ENCODE measurements around the gene LRRC8D. TPM values are rescaled to one million over a fixed set of nuclear protein-coding genes. Genes with fewer than 3 reads are reported as not detected.

The LRRC8D gene
- total RNA-seq, 1 experiment from 2014 or later, result 43.3 TPM

DNA sequence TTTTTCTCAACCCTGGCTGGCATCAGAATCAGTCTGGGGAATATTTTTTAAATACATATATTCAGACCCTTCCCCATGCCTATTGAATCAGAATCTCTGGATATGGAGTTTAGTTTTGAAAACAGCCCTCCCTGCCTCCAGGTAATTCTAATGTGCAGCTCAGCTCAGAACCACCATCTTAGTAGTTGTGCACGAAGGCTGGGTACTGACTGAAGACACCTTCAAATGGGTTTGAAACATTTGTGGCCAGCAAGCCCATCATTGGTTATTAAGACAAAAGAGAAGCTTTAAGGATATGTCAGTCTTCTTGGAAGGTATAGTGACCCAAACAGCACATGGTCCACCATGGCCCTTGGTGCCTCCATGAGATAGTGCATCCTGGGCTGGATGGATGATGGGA is 7.1 kb downstream of the LRRC8D start:
- intact Hi-C loops (cut with micrococcal nuclease; ENCODE audit: unreplicated experiment) (no loop called here), in situ Hi-C loops (cut with HindIII; ENCODE audit: low pct_unique_long_range_greater_than_20kb, low sequenced_read_pairs) (no loop called here)
- no peak overlapping the region for H3K4me3 ChIP-seq (ENCODE audit: low read depth in 2 of 2, low read length in 2 of 2)
- no TSS peak for BruUV-seq (replicated peaks)
- TF ChIP-seq TCF7L2 (IDR thresholded peaks at IDR 0.05; ENCODE audit: low read depth, low read length) (no peak), SIN3A (IDR thresholded peaks at IDR 0.05; ENCODE audit: borderline replicate concordance, insufficient read depth, low read depth, low read length) (no peak), POLR2AphosphoS5 (IDR thresholded peaks at IDR 0.05; ENCODE audit: low read depth, low read length) (no peak)
- TF ChIP-seq, protein P1, sequence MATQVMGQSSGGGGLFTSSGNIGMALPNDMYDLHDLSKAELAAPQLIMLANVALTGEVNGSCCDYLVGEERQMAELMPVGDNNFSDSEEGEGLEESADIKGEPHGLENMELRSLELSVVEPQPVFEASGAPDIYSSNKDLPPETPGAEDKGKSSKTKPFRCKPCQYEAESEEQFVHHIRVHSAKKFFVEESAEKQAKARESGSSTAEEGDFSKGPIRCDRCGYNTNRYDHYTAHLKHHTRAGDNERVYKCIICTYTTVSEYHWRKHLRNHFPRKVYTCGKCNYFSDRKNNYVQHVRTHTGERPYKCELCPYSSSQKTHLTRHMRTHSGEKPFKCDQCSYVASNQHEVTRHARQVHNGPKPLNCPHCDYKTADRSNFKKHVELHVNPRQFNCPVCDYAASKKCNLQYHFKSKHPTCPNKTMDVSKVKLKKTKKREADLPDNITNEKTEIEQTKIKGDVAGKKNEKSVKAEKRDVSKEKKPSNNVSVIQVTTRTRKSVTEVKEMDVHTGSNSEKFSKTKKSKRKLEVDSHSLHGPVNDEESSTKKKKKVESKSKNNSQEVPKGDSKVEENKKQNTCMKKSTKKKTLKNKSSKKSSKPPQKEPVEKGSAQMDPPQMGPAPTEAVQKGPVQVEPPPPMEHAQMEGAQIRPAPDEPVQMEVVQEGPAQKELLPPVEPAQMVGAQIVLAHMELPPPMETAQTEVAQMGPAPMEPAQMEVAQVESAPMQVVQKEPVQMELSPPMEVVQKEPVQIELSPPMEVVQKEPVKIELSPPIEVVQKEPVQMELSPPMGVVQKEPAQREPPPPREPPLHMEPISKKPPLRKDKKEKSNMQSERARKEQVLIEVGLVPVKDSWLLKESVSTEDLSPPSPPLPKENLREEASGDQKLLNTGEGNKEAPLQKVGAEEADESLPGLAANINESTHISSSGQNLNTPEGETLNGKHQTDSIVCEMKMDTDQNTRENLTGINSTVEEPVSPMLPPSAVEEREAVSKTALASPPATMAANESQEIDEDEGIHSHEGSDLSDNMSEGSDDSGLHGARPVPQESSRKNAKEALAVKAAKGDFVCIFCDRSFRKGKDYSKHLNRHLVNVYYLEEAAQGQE (IDR thresholded peaks at IDR 0.05; ENCODE audit: insufficient read depth in 1 of 2, low read depth in 2 of 2, low read length in 1 of 2), result no peak
- TF ChIP-seq, protein P2, sequence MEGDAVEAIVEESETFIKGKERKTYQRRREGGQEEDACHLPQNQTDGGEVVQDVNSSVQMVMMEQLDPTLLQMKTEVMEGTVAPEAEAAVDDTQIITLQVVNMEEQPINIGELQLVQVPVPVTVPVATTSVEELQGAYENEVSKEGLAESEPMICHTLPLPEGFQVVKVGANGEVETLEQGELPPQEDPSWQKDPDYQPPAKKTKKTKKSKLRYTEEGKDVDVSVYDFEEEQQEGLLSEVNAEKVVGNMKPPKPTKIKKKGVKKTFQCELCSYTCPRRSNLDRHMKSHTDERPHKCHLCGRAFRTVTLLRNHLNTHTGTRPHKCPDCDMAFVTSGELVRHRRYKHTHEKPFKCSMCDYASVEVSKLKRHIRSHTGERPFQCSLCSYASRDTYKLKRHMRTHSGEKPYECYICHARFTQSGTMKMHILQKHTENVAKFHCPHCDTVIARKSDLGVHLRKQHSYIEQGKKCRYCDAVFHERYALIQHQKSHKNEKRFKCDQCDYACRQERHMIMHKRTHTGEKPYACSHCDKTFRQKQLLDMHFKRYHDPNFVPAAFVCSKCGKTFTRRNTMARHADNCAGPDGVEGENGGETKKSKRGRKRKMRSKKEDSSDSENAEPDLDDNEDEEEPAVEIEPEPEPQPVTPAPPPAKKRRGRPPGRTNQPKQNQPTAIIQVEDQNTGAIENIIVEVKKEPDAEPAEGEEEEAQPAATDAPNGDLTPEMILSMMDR (IDR thresholded peaks at IDR 0.05), result no peak
- ATAC-seq, result no peak
- POLR2A ChIA-PET, result no interaction called here
- CTCF ChIA-PET, result no interaction called here
- H3K4me1 ChIP-seq (ENCODE audit: control insufficient read depth, insufficient read depth, low read length), result peaks cover 8% of the 10 kb centered on the region
- no peaks in the 10 kb centered on the region for H3K9me3 ChIP-seq (ENCODE audit: control insufficient read depth, insufficient read depth, low read depth, low read length)
- no peaks in the 10 kb centered on the region for H3K36me3 ChIP-seq (ENCODE audit: control insufficient read depth, insufficient read depth, low read length)
- H3K27ac ChIP-seq (ENCODE audit: low read length), result no peak overlapping the region
- H3K27me3 ChIP-seq (ENCODE audit: control insufficient read depth, insufficient read depth, low read length), result no peaks in the 10 kb centered on the region
- no peak for DNase-seq (ENCODE audit: low read depth, low spot score)

DNA sequence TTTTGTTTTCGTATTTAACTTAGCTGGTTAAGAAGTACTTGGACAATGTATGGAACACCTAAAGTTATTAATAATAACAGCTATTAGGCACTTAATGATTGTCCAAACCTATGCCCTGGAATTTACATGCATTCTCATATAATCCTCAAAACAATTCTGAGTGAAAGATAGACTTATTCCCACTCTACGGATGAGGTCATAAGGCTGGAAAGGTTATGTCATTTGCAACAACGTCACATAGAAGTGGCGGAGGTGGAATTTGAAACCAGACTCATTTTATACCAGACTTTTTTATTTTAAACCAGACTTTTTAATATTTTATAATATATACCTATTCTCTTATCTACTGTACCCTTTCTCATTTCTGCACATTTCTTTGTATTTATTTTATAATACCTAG is 8.4 kb downstream of the LRRC8D start:
- H3K36me3 ChIP-seq (ENCODE audit: control insufficient read depth, insufficient read depth, low read length), result no peaks in the 10 kb centered on the region
- no peak overlapping the region for H3K4me3 ChIP-seq (ENCODE audit: low read depth in 2 of 2, low read length in 2 of 2)
- CTCF ChIA-PET, result interaction anchor here (0.5 kb wide), 1 partner anchor 45 kb away, joined by 3 read pairs; no protein-coding TSS in a partner anchor
- BruUV-seq (replicated peaks), result no TSS peak
- no peaks in the 10 kb centered on the region for H3K27me3 ChIP-seq (ENCODE audit: control insufficient read depth, insufficient read depth, low read length)
- intact Hi-C loops (cut with micrococcal nuclease; ENCODE audit: unreplicated experiment), result no loop called here
- TF ChIP-seq, protein P2 (IDR thresholded peaks at IDR 0.05), result no peak
- no peak for ATAC-seq
- H3K9me3 ChIP-seq (ENCODE audit: control insufficient read depth, insufficient read depth, low read depth, low read length), result no peaks in the 10 kb centered on the region
- no peak overlapping the region for H3K27ac ChIP-seq (ENCODE audit: low read length)
- DNase-seq (ENCODE audit: low read depth, low spot score), result no peak
- POLR2A ChIA-PET, result no interaction called here
- peaks cover 3% of the 10 kb centered on the region; the same call in 1 of the 2 replicates for H3K4me1 ChIP-seq (ENCODE audit: control insufficient read depth, insufficient read depth, low read length)
- in situ Hi-C loops (cut with HindIII; ENCODE audit: low pct_unique_long_range_greater_than_20kb, low sequenced_read_pairs), result no loop called here

All from Panc1 (cell line).